Mucosa of rectum (tissue), 2 donors: ENCODE measurements around the gene PEAR1.

Experiments
- H3K27ac ChIP-seq, 2 donors: one replicate each; pipeline ENCODE4 v1.7.0; 2013; ENCODE audit warnings: inconsistent platforms in 2 of 2, low read depth in 2 of 2, low read length in 2 of 2
- H3K27me3 ChIP-seq, 2 donors: one replicate each; pipeline ENCODE4 v1.7.0; 2013; ENCODE audit warnings: low read length in 2 of 2; ENCODE audit not compliant: control insufficient read depth in 2 of 2, insufficient read depth in 2 of 2
- H3K36me3 ChIP-seq, 2 donors: one replicate each; pipeline ENCODE4 v1.7.0; 2013; ENCODE audit warnings: low read length in 2 of 2; ENCODE audit not compliant: control insufficient read depth in 2 of 2, insufficient read depth in 2 of 2
- H3K4me1 ChIP-seq, 2 donors: one replicate each; pipeline ENCODE4 v1.7.0; 2013; ENCODE audit warnings: low read length in 2 of 2, mild to moderate bottlenecking in 1 of 2; ENCODE audit not compliant: control insufficient read depth in 2 of 2, insufficient read depth in 2 of 2
- H3K4me3 ChIP-seq, 2 donors: one replicate each; pipeline ENCODE4 v1.7.0; 2013; ENCODE audit warnings: low read length in 2 of 2
- H3K9ac ChIP-seq, 2 donors: one replicate each; pipeline ENCODE4 v1.7.0; 2013; ENCODE audit warnings: low read length in 2 of 2, low read depth in 1 of 2, mild to moderate bottlenecking in 1 of 2
- H3K9me3 ChIP-seq, 2 donors: one replicate each; pipeline ENCODE4 v1.7.0; 2013; ENCODE audit warnings: low read length in 2 of 2; ENCODE audit not compliant: control insufficient read depth in 2 of 2
- donor health status: healthy.
- donor health status: Normal muscosa, but diverticular disease.

PEAR1 gene

DNA sequence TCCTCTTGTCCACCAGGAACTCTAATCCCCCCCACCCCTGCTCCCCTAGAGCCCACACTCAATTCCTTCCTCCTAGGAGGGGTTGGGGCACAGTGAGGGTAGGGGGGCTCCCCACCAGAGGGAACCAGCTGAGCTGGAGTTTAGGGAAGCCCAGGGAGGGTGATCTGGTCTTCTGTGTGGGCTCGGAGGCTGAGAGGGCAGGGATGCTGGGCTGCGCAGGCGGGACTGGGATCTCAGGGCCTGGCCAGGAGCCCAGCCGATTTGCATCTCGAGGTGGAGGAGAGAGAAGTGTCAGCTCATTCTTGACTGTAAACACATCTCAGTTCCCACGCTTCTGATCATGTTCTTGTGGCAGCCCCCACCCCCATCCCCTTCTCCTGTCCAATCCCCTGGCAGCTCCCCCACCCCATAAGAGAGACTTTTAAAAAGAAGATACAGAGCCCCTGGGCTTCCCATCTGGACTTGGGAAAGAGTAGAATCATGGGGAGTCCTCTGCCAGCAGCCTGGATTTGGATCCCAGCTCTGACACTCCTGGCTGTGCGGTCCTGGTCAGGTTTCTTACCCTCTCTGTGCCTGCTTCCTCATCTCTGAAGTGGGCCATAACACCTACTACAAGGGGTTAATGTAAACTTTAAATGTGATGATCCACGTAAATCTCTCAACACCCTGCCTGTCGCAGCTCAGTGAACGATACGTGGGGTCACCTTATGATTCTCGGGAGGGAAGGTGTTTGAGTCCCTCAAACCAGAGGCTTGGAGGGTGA lies 6.6 kb downstream of the PEAR1 start:
- Histone ChIP-seq H3K36me3 (no peaks in the 10 kb centered on the region), H3K4me1 (no peaks in the 10 kb centered on the region), H3K4me3 (no peak overlapping the region), H3K27ac (no peak overlapping the region), H3K9me3 (no peaks in the 10 kb centered on the region), H3K9ac (no peak overlapping the region), H3K27me3 (peaks cover 0 to 10% of the 10 kb centered on the region in 2 donors)

DNA sequence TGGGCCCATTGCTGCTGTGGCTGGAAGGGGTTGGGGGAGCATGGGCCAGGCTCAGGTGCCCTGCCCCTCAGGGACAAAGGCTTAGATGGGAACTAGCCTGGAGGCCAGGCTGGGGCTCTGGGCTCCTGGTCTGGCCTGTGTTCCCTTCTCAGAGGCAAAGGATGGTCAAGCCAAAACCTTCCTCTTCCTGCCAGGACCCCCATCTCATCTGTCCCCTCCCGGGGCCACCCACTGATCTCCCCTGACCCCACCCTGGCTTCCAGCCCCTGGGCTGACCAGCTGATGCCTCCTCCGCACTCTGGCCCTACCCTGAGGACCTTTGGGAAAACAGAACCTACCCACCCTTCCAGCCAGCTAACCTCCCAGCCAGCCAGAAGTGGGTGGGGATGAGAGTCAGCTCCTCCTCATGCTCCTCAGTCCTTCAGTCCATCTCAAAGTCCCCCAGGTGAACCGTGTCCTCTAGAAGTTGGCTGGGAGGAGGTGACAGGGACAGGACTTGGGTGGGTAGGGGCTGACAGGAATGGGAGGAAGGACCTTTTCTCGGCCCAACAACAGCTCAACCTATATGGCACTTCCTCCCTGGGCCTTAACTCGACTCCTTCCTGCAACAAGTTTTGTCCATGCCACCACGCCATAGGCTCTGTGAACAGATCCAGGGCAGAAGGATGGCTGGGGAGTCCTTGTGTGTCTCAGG lies 7.5 kb downstream of the PEAR1 start:
- Histone ChIP-seq H3K4me1 (no peaks in the 10 kb centered on the region), H3K27me3 (peaks cover 0 to 10% of the 10 kb centered on the region in 2 donors), H3K4me3 (no peak overlapping the region), H3K9ac (no peak overlapping the region), H3K36me3 (no peaks in the 10 kb centered on the region), H3K9me3 (no peaks in the 10 kb centered on the region), H3K27ac (no peak overlapping the region)

DNA sequence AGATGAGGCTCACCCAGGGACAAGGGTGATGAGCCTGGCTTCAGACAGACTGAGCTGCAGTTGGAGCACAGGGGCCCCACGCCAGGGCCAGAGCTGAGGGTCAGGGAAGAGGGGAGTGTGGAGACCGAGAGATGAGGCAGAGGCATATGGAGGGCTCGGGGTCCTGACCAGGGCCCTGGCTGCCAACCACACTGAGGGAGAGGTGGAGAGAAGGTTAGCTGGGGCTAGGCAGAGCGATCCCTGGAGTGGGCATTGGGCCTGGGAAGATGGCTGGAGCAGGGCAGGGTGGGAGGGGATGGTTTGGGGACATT lies 8.0 kb downstream of the PEAR1 start:
- Histone ChIP-seq H3K27ac (no peak overlapping the region), H3K27me3 (peaks cover 3 to 10% of the 10 kb centered on the region in 2 donors), H3K9ac (no peak overlapping the region), H3K4me1 (no peaks in the 10 kb centered on the region), H3K4me3 (no peak overlapping the region), H3K36me3 (no peaks in the 10 kb centered on the region), H3K9me3 (no peaks in the 10 kb centered on the region)

DNA sequence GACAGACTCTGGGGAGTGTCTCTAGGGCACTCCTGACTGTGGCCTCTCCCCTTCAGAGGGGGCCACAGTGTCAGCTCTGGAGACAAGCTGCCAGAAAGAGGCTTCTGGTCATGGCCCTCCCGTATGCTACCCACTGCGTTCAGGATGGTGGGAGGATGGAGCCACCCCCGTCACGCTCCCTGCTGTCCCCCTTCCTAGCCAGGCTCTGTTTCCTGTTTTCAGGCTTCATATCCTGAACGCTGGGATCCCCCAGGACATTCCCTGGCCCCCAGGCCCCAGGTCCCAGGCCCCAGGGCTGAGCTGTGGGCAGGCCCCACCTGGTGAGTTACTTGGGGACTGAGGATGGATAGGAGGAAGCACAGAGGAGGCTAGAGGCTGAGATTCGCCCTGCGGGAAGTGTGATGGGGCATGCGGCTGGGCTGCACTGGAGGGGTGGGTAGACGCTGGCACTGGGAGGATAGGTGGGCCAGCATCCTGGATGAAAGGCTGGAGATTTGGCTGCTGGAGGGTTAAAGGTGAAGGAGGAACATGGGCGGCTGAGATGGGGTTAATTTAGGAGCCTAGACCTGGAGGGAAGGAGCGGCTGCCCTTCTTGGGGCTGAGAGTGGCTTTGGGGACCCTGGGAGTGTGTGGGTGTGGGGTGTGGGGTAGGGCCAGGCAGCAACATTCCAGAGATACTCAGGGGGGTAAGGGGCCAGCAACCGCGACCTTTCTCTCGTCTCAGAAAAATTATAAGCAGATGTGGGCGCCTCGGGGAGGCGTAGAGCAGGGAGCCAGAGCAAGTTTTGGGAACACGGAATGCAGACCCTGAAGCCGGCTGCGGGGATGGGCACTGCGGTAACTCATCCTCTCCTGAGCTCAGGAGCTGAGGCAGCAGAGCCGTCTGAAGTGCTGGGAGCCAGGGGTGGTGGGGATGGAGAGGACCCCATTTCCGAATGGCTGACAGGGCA lies 8.7 kb downstream of the PEAR1 start:
- peaks cover 3 to 10% of the 10 kb centered on the region in 2 donors for H3K27me3 ChIP-seq
- H3K4me1 ChIP-seq, result peaks cover 0 to 2% of the 10 kb centered on the region in 2 donors
- H3K9me3 ChIP-seq, result no peaks in the 10 kb centered on the region
- no peak overlapping the region for H3K4me3 ChIP-seq
- no peak overlapping the region for H3K9ac ChIP-seq
- H3K36me3 ChIP-seq, result no peaks in the 10 kb centered on the region
- no peak overlapping the region for H3K27ac ChIP-seq

DNA sequence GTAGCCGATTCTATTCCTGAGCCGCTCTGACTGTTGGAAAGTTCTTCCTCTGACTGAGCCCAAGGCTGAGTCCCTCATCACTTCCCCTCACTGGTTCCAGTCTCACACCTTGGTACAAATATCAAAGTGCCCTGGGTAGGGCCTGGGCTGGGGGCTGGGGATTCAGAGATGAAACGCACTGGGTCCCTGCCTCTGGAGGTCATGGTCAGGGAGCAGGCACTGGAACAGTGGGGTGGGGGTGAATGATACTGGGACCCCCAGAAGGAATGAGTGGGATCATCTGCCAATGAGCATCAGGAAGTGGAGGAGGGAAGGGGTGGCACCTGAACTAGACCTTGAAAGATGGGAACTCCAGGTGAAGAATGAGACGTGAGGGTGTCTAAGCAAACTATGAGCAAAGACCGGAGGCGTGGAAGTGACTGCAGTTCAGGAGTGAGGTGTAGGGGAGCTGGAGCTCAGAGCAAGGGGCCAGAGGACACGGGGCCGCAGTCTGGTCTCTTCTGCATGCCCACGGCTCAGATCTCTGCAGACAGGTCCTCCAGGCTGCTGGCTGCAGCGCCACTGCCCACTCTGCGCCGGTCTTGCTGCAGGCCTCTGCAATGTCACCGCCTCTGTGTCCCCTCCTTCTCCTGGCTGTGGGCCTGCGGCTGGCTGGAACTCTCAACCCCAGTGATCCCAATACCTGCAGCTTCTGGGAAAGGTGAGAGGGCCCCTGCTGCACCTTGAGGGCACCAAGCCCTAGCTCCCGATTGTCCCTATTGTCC lies 10.0 kb downstream of the PEAR1 start:
- Histone ChIP-seq H3K4me1 (peaks cover 0 to 8% of the 10 kb centered on the region in 2 donors), H3K27me3 (peaks cover 6 to 8% of the 10 kb centered on the region in 2 donors), H3K27ac (no peak overlapping the region), H3K9me3 (no peaks in the 10 kb centered on the region), H3K9ac (no peak overlapping the region), H3K4me3 (no peak overlapping the region), H3K36me3 (no peaks in the 10 kb centered on the region)

DNA sequence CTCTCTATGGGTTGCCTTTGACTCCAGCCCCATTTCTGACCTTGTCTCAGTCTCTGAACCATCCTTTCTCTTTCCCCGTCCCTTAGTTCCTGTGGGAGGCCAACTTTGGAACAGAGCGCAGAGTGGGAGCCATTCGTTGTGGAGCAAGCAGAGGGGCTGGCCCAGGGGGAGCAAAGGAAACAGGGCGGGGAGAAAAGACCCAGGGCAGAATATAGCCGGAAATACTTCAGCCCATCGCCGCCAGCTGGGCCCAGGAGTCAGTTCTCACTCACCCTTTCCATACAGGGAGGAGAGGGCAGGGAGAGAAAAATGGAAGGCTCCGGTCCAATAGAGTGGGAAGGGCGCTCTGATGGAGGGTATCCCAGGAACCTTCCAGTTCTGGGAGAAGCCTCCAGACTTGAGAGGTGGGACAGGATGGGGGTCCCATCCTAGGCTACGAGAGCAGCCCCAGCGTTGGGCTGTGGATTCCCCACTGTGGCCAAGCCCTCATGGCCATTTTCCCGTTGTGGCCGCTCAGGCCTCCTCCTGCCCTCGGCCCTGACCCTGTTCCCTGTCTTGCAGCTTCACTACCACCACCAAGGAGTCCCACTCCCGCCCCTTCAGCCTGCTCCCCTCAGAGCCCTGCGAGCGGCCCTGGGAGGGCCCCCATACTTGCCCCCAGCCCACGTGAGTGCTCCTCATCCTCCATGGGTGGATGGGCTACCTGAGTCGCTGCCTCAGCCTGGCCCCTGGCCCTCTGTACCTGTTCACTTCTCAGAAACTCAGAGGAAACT lies 10.9 kb downstream of the PEAR1 start:
- H3K4me1 ChIP-seq, result peaks cover 0 to 16% of the 10 kb centered on the region in 2 donors
- H3K27ac ChIP-seq, result no peak overlapping the region
- no peak overlapping the region for H3K4me3 ChIP-seq
- H3K27me3 ChIP-seq, result peaks cover 5 to 16% of the 10 kb centered on the region in 2 donors
- H3K9ac ChIP-seq, result no peak overlapping the region
- no peaks in the 10 kb centered on the region for H3K36me3 ChIP-seq
- H3K9me3 ChIP-seq, result no peaks in the 10 kb centered on the region

DNA sequence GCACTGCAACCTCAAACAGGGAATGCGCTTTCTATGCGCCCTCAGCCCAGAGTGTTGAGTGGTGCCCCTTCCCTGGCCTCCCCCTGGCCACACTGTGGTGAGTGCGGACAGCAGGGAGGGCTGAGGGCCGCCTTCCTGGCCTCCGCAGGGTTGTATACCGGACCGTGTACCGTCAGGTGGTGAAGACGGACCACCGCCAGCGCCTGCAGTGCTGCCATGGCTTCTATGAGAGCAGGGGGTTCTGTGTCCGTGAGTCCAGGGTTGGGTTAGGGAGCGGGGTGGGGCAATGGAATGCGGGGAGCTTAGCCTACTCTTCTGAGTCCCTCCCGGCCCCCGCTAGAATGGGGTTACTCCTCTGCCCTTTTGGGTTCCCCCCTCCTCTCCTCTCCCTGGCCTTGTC lies 11.7 kb downstream of the PEAR1 start:
- no peak overlapping the region for H3K27ac ChIP-seq
- H3K4me3 ChIP-seq, result no peak overlapping the region
- peaks cover 0 to 16% of the 10 kb centered on the region in 2 donors for H3K4me1 ChIP-seq
- no peak overlapping the region for H3K9ac ChIP-seq
- no peaks in the 10 kb centered on the region for H3K36me3 ChIP-seq
- peaks cover 2 to 20% of the 10 kb centered on the region in 2 donors for H3K27me3 ChIP-seq
- H3K9me3 ChIP-seq, result no peaks in the 10 kb centered on the region

DNA sequence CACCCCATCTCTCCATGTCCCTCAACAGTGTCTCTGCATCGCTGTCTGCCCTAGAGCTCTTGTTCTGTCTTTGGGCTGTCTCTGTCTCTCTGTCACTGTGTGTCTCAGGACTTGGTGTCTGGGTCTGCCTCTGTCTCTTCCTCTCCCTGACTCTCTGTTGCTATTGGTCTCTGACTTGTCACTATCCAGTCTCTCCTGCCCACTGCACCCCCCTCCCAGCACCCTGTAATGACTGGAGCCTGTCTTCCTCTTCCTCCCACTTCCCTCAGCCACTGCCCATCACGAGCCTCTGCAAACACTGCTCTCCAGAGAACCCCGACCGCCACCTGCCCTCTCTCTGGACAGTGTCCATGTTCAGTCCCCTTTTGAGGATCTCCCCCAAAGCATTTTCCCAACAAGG lies 12.1 kb downstream of the PEAR1 start:
- Histone ChIP-seq H3K27me3 (peaks cover 2 to 20% of the 10 kb centered on the region in 2 donors), H3K4me1 (peaks cover 0 to 19% of the 10 kb centered on the region in 2 donors), H3K9me3 (no peaks in the 10 kb centered on the region), H3K4me3 (no peak overlapping the region), H3K9ac (no peak overlapping the region), H3K36me3 (no peaks in the 10 kb centered on the region), H3K27ac (no peak overlapping the region)

DNA sequence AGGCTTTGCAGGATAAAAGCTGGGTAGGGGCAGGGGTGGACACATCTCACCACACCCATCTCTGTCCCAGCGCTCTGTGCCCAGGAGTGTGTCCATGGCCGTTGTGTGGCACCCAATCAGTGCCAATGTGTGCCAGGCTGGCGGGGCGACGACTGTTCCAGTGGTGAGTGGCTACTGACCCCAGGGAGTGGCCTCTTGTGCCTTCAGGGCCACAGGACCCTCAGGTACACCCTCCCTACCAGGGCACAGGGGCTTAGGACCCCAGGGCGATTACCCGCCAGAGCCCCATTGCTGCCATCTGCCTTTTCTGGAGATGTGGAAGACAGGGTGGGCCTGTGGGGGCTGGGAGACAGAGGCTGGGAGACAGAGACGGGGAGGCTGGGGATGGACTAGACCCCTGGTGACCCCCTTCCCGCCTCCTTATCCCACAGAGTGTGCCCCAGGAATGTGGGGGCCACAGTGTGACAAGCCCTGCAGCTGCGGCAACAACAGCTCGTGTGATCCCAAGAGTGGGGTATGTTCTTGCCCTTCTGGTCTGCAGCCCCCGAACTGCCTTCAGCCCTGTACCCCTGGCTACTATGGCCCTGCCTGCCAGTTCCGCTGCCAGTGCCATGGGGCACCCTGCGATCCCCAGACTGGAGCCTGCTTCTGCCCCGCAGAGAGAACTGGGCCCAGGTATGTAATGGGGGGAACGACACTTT lies 12.8 kb downstream of the PEAR1 start:
- Histone ChIP-seq H3K4me3 (no peak overlapping the region), H3K4me1 (peaks cover 0 to 21% of the 10 kb centered on the region in 2 donors), H3K27me3 (peaks cover 2 to 20% of the 10 kb centered on the region in 2 donors), H3K36me3 (no peaks in the 10 kb centered on the region), H3K9ac (no peak overlapping the region), H3K9me3 (no peaks in the 10 kb centered on the region), H3K27ac (no peak overlapping the region)
